Activated CD4-positive, alpha-beta T cell treated with anti-CD3 and anti-CD28 coated beads, Interleukin-2, Interleukin-4, amounts not matched to agents 100 ng/mL and 50 ng/mL, durations not matched to agents 16 hours and 8 hours (primary cell): ENCODE data around the gene PARP15.
"Not testable (repeated sequence)": the region's sequence is repeated elsewhere in the genome, so short reads cannot be mapped to it uniquely, and the experiment has no call there.

ENCODE experiments used
- DNase-seq: peaks from one replicate; pipeline ENCODE4 v3.0.0-alpha.2; 2020; ENCODE audit warnings: low spot score

The PARP15 gene

DNA sequence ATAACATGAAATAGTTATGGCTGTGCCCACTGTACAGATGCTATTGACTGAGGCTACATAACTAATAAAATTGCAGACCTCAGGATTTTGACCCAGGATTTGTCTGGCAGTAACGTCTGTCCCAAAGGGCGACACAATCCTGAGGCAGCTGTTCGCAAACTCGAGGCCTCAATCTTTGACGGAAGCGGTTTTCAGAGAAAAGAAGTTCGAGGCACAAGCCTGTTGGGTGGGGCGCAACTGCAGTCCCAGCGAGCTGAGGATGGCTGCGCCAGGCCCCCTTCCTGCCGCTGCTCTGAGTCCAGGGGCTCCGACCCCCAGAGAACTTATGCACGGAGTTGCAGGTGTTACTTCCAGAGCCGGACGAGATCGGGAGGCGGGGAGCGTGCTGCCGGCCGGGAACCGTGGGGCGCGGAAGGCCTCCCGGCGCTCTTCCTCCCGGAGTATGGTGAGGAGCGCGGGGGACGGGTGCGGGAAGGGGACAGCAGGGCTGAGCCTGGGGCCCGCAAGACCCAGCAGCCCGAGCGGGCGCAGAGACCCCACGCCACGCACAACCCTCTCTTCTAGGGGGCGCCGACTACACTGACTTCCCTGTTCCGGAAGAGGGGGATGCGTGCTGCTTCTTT, at the start of gene PARP15:
Gene PARP15 (plus strand): TSS at position 242 of the 623 bp plus-strand sequence. CDS start 18 bp downstream, at position 260.
- DNase-seq: peak; percentile 50

DNA sequence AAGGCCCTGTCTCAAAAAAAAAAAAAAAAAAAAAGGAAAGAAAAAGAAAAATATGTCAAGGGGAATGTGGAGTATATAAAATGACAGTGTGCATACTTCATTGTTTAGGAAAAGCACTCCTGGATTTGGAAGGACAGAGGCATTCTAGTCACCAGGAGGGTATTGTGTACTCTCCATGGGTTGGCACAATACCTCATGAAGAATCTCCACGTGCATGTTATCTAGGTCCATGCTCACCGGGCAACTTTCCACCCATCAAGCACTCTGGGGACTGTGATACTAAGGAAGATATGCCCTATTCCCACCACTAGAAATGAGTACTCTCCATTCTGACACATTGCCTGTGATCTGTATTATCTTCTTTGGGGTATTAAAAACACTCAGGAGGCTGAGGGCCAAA, 47.3 kb upstream of the PARP15 start:
- DNase-seq: no peak

GRCh38 chr3:122533480-122533879, 44.0 kb upstream of the PARP15 start:
- DNase-seq: no peak

DNA sequence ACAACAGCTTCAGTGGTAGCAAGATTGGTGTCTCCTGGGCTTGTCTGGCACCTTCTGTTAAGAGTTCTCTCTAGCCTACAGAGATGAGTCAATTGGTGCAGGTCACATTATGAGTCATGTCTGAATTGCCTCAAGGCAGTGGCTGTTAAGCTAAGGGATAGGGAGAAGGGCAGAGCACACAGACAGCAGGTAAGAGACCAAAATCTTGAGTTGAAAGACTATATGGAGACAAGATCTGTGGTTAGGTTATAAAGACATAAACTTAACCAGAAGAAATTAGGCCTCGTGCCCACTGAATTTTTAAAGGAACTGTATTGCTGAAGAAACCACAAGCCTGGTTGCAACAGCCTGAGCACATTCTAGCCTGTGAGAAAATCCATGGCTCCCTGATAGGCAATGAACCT, 43.5 kb upstream of the PARP15 start:
- DNase-seq: peak; percentile 95

- DNase-seq: no peak
These were observed 41.4 kb upstream of the PARP15 start for GRCh38 chr3:122535964-122536631.

- no peak for DNase-seq
These were observed 40.8 kb upstream of the PARP15 start for GRCh38 chr3:122536632-122537001.

DNA sequence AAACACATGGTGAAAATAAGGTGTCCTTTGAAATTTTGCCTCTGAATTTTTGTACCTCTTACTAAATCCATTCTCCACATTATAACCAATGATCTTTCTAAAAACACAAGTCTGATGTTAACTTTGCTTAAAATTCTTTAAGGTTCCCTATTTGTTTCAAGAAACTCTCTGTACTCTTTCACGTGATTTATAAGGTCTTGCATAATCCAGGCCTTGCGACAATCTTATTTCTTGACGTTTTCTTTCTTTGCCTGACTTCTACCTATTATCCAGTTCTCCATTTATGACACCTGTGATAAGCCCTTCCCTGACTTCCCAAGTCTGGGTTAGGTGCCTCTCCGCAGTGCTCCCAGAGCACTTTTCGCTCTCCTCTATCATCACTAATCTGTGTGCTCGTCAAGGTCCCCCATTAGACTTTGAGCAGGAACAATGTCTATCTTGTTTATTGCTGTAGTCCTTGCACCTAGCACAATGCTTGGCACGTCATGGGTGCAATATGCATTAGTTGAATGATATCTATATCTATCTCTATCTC, 38.4 kb upstream of the PARP15 start:
- no peak for DNase-seq

- DNase-seq: no peak
These were observed 31.3 kb upstream of the PARP15 start for GRCh38 chr3:122546151-122546550.

DNA sequence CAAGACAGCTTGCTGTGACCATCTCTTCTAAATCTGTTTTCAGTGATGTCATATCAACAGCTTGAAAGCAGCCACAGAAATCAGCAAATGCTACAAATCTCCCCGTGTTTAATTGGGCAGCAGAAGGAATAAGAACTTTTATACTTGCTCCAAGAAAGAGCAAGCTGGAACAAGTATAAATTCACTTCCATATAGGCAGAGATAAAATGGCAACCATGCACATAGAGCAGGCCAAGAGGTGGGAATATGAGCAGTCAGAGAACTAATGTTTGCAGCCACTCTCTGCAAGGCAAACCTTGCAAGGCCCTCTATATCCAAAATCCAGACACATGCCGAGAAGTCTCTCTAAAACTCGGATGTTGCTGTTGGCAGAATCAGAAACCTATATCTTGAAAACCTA, 29.4 kb upstream of the PARP15 start:
- no peak for DNase-seq

DNA sequence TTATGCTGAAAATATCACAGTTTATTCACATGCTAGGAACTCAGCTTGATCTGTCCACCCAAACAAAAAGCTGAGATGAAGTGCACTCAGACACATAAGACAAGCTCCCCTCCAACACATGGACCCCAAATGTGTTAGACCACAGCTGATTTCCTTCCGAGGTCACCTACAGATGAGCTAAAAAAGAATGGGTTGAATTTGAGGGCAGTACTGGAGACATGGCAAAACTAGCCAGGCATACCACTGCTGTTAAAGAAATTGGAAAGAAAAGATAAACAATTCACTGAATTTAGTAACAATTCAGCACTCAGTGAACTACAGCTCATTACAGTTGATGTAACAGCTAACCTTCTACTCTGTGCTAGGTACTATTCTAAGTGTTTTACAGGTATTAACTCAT, 28.8 kb upstream of the PARP15 start:
- DNase-seq: no peak

DNA sequence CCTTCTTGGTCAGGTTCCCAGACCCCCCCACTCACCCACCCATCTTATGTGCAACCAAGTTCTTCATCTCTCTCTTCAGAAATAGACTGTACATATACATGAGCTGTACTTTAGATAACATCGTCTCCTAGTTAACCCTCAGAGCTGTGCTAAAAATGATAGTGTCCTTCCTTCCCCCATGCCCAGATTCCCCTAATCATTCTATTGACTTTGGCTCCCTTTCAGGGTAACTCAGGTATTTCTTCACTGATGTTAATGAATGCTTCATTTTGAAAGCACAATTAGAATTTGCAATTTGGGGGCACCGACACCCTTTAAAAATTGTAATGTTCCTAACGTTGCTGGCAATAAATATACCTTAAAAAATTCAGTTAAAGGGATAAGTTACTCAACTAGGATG, 24.3 kb upstream of the PARP15 start:
- DNase-seq: no peak

DNA sequence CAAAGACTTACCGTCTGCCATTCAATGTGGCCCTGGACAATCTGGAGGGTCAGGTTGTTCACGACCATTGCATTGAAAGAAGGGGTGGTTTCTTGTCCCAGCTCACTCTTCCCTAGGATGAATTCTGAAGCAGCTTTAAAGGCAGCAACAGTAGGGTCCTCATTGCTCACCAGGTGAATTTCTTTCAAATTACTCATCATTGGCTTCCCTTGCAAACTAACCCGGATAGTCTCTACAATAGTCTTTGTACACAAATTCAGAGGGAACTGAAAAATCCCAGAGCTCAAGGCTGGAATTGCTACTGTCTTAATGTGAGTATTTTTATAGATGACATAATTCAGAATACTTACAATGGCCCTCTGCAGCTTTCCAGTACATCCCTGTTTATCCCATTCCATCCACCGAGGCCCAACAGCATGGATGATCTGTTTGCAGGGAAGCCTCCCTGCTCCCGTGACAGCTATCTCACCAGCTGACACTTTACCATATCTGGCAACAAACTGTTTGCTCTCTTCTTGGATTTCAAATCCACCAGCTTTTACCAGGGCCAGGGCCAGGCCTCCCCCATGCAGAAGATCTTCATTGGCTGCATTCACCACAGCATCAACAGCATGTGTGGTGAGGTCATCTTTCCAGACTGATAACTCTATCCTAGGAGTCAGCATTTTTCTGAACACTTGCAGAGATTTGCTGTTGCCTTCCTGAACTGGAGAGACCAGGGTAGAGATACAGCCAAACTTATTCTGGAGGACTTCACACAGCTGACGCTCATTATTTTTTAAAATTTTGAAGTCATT, 22.0 kb upstream of the PARP15 start:
- no peak for DNase-seq

DNA sequence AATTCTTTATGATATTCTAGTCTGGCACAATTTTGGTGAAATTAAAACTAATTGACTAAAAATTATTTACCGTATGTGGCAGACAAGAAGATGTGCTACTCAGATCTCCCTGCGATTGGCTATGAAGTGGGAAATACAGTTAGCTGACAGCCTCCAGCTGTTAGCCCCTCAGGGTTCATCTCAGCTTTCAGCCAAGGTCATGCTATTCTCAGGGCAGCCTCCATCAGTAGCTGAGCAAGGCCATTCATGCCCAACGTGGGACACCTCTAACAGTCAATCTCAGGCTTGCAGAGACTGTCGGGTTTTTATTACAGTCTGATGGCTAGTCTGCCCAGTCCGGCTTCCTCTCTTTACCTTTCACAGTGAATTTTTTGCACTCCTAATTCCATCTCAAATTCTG, 20.1 kb upstream of the PARP15 start:
- DNase-seq: no peak

- DNase-seq: no peak
These were observed 18.8 kb upstream of the PARP15 start for GRCh38 chr3:122558605-122559004.

GRCh38 chr3:122559906-122560305, 17.5 kb upstream of the PARP15 start:
- DNase-seq: no peak

DNA sequence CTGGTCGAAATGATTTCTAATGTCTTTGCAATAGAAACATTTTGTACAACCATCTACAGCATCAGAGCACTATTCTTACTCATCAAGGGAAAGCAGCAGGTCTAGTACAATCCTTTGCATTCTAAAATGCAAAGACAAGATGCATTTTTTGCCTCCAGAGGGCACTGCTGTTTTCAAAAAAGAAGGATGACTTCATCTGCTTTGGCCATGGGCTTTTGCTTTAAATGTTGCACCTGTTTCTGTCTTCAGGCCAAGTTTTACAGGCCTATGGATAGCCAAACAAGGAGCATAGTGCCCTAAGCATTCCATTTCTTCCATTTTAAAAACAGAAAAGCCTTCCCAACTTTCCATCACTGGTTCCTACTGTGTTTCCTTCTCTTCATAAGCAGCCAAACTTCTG, 16.8 kb upstream of the PARP15 start:
- peak; percentile 72 for DNase-seq

- no peak for DNase-seq
These were observed 14.3 kb upstream of the PARP15 start for GRCh38 chr3:122562923-122563716.

GRCh38 chr3:122563717-122564025, 13.8 kb upstream of the PARP15 start:
- DNase-seq: no peak

DNA sequence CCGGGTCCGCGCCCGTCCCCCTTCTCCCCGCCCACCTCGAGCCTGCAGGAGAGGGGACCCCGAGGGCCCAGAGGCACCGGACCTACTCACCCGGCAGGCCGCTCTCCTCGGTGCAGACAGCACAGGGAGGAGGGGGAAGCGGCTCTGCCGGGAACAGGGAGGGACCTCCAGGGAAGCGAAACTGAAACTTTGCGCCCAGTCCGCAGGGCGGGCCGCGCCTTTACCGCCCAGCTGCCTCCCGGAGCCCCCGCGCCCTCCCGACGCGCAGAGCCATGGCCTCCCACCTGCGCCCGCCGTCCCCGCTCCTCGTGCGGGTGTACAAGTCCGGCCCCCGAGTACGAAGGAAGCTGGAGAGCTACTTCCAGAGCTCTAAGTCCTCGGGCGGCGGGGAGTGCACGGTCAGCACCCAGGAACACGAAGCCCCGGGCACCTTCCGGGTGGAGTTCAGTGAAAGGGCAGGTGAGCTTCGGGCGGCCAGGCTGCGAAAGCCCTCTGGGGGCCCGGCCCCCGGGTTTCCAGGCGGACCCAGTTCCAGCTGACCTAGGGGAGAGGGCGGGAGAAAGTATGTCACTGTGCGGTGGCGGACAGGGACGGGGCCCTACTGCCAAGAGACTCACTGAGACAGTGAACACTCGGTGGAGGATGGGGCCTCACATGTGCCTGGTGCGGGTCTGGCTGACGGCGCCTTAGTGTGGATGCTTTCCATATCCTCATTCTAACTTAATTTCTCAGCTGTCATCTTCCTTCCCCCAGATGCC, 13.1 kb upstream of the PARP15 start, which contains the start of the genes DTX3L and PARP9:
Gene DTX3L (plus strand): TSS at position 184 of the 758 bp plus-strand sequence. CDS start 89 bp downstream, at position 273.
Gene PARP9 (minus strand): TSS at position 146 of the 758 bp plus-strand sequence. CDS start 4,680 bp downstream, outside the sequence.
- peak; percentile 75 for DNase-seq

- not testable (repeated sequence) for DNase-seq
These were observed 9.3 kb upstream of the PARP15 start for GRCh38 chr3:122568131-122568530.

DNA sequence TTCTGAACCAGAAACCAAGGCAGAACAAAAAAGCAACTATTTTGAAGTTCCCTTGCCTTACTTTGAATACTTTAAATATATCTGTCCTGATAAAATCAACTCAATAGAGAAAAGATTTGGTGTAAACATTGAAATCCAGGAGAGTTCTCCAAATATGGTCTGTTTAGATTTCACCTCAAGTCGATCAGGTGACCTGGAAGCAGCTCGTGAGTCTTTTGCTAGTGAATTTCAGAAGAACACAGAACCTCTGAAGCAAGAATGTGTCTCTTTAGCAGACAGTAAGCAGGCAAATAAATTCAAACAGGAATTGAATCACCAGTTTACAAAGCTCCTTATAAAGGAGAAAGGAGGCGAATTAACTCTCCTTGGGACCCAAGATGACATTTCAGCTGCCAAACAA, 8.7 kb upstream of the PARP15 start:
- no peak for DNase-seq
